ENCODE data around the gene GPATCH4.

GRCh38 chr1:156586323-156586722, 15.0 kb downstream of the GPATCH4 start:
- no peak for TF ChIP-seq CTCF (IDR thresholded peaks at IDR 0.05)
- no peak for TF ChIP-seq REST (IDR thresholded peaks at IDR 0.05; ENCODE audit: insufficient read depth in 1 of 2, low read depth in 2 of 2, low read length in 1 of 2)
- TF ChIP-seq POLR2AphosphoS5 (IDR thresholded peaks at IDR 0.05; ENCODE audit: low read depth, low read length), result no peak
- no peak for TF ChIP-seq SIN3A (IDR thresholded peaks at IDR 0.05; ENCODE audit: borderline replicate concordance, insufficient read depth, low read depth, low read length)

All from Panc1 (cell line).